ENCODE measurements around the gene HAUS8.
A peak's percentile ranks its signal among the peaks of the same experiment; 100 is the strongest.
"Not testable (repeated sequence)": the region's sequence is repeated elsewhere in the genome, so short reads cannot be mapped to it uniquely, and the experiment has no call there.

Gene HAUS8, protein sequence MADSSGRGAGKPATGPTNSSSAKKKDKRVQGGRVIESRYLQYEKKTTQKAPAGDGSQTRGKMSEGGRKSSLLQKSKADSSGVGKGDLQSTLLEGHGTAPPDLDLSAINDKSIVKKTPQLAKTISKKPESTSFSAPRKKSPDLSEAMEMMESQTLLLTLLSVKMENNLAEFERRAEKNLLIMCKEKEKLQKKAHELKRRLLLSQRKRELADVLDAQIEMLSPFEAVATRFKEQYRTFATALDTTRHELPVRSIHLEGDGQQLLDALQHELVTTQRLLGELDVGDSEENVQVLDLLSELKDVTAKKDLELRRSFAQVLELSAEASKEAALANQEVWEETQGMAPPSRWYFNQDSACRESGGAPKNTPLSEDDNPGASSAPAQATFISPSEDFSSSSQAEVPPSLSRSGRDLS

DNA sequence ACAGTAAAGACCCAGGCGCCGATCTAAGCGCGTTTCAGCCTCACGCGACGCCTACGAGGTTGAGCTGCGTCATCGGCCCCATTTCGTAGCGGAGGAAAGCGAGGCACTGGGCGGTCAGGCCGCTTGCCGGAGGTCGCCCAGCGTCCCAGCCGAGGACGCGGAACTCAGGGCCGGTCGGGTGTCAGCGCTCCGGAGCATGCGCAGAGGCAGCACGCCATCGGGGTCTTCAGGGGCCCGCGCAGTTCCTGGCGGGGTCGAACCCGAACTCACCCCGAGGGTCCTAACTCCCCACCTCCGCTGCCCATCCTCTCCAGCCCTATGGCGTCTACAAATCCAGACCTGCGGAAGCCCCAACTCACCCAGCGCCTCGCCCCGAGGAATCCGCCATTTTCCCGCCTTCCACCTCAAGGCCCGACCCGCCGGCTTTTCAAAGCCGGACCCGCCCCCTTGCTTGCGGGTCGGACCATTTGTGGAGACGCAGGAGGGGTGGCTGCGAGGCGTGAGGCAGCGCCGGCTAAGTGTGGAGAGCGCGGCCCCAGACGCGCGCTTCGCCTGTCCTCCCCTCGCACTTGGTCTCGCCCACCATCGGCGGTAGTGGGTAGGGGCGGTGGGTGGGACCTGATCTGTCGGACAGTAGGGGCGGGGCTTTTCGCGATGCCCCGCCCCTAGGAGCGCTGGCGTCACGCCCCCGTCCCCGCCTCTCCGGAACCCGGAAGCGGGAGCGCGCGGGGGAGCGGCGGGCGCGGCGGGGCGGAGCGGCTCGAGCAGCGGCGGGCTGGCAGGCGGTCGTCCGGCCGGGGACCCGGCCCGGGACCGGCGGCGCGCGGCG lies at the start of gene HAUS8, which contains the start of gene MYO9B:
HAUS8 (minus strand) TSS at position 418 of the 829 bp plus-strand sequence; CDS start at position 388, 30 bp downstream.
MYO9B (plus strand) TSS at position 743 of the 829 bp plus-strand sequence. CDS start 25,941 bp downstream, outside the sequence.
- intact Hi-C loops (cut with DNase I), result loop anchor here (10.0 kb wide), 1 partner anchor 210 kb away; the partner anchor contains the start of gene ANKLE1
- peak; percentile 97 to 100 (median 100) for DNase-seq

DNA sequence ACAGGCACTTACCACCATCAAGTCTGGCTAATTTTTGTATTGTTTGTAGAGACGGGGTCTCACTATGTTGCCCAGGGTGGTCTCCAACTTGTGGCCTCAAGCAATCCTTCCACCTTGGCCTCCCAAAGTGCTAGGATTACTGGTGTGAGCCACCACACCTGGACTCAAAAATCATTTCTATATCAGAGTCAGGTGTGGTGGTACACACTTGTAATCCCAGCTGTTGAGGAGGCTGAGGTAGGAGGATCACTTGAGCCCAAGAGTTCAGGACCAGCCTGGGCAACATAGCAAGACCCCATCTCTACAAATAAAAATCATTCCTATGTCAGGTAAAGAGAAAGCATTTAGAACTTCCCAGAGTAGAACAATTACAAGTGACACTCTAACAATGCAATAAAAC lies 48.8 kb upstream of the HAUS8 start:
- DNase-seq, result no peak
- intact Hi-C loops (cut with DNase I), result loop anchor here (5.0 kb wide), 1 partner anchor 42 kb away; no protein-coding TSS in a partner anchor

DNA sequence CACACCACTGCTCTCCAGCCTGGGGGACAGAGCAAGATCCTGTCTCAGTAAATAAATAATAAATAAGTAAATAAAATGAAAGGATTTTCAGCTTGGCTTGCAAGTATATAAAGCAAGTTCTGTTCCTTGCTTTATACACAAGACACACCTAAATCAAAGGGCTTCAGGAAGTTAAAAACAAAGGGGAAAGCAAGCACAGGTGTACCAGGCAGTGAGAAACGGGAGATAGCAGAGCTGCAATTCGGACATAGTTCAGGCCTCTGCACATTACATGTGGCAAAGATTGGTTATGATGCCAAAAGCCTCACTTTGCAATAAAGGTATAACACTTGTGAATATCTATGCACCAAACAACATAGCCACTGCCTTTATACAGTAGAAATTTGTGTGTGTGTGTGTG lies 47.8 kb upstream of the HAUS8 start:
- intact Hi-C loops (cut with DNase I), result loop anchor here (5.0 kb wide), 1 partner anchor 41 kb away; no protein-coding TSS in a partner anchor
- DNase-seq, result no peak

DNA sequence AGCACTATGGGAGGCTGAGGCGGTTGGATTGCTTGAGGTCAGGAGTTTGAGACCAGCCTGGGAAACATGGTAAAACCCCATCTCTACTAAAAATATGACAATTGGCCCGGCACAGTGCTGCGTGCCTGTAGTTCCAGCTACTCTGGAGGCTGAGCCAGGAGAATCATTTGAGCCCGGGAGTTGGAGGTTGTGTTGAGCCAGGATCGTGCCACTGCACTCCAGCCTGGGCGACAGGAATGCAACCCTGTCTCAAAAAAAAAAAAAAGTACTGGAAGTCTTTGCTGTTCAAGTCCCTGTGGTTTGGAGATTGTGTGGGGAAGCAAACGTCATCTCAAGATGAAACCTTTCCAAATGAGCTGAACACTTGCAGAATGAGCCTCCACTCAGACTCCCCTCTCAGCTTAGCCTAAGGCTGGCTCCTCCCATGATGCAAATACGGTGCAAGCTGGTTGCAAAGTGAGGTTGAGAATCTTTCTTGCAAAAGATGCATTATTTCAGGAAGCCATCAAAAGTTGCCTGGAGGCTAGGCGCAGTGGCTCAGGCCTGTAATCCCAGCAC lies 46.6 kb upstream of the HAUS8 start:
- intact Hi-C loops (cut with DNase I), result loop anchor here (5.0 kb wide), 1 partner anchor 40 kb away; no protein-coding TSS in a partner anchor
- DNase-seq, result no peak

DNA sequence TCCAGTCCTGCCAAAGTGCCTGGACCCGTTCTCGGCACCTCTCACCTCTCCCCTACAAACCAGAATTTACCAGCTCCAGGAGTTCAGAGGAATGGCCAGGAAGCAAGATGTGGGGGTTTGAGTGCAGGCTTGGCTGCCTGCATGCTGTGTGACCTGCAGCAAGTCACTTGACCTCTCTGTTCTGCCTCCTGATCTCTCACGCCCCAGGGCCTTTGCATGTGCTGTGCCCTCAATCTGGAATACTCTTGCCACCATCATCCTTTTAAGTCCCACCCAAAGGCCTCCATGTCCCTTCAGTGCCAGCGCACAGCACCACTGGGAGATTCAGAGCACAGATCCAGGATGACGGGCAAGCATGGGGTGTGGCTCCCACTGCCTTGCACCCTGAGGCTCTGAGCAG lies 43.7 kb upstream of the HAUS8 start:
- DNase-seq, result no peak
- intact Hi-C loops (cut with DNase I), result no loop called here

DNA sequence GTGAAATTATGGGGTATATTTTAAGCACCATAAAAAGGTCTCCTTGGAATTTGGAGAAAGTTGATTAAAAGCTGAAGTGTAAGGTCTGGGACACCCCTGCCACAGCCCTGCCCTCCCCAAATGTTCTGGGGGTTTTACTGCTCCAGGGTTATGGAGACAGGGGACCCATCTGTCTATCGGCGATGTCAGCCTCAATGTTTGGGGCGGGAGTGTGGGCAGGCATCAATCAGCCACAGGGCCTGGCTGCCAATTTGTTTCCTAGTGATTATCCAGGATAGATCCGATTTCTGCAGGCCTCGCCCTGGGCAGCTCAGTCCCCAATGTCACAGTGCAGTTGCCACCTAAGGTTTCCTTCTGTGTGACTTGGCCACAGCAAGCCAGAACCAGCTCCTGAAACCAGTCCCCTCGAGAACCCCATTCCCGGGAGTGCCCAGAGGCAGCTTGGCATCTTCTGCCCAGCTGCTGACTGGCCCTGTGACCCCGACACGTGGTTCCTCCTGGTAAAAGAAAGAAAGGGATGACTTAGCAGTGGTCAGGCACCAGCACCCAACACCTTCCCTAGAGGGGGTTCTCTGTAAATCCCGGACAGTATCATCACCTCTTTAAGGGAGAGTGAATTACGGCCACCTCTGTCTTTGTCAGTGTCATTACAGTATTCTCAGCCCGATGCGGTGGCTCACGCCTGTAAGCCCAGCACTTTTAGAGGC lies 41.9 kb upstream of the HAUS8 start:
- DNase-seq, result peak in 22 of 42 donors; percentile 20 to 70 (median 40)
- intact Hi-C loops (cut with DNase I), result no loop called here

DNA sequence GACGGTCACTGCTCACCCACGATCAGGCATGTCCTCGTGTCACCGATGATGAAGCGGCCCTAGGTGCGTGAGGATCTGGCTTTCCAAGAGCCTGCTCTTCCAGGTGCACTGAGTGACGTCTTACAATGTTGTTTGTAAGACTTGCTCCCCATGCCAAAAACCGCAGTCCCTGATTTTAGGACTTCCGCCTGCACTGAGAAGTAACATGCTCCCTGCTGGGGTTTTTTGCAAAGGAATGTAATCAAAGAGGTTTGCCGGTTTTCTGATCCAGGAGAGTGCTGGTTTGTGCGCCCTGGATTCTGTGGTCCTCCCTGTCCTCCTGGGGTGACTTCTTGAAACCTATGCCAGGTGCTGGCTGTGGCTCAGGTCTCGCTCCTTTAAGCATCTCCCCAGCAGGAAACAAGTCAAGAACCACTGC lies 39.2 kb upstream of the HAUS8 start:
- intact Hi-C loops (cut with DNase I), result no loop called here
- no peak for DNase-seq

DNA sequence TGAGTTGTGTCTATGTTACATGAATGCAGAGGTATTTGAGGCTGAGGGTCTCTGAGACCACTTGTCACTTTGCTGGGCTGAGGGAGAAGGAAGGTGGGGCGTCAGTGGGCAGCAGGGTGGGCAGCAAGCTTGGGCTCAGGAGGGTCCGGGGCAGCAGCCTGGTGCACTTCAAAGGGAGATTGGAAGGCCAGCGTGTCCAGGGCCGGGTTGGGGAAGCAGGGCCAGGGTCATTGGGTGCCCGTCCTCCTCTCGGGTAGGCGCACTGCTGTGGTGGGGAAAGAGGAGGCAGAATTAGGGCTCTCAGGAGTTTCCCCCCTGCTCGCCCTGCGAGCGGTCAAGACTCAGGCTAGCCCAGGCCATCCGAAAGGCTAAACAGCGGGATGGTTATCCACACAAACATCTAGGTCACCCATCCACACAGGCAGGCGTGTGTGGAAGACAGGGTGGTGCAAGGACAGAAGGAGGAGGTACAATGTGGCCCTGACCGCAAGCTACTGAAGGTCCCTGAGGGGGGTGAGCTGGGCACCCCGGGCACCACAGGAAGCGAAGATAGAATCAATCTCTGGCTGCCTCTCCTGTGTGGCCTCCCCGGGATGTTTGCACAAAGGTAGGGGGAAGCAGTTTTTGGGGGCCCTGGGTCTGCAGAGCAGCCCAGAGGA lies 38.0 kb upstream of the HAUS8 start:
- DNase-seq, result no peak
- intact Hi-C loops (cut with DNase I), result no loop called here

DNA sequence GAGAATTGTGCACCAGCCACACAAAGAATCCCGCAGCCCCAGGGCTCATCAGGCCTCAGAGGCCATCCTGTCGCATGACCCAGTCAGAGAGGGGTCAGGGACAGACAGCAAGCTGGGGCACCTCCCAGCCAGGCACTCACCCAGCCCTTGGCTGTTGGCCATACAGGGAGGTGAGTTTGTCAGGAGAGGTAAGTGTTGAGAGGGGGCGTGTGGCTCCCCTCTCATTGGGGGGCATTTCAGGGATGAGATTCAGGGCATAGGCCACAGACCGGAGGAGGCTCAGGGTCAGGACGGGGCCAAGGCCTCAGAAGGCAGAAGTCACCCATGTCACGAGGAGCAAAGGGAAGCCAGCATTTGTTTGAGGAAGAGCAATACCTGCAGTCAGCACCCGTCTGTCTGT lies 37.4 kb upstream of the HAUS8 start:
- intact Hi-C loops (cut with DNase I), result no loop called here
- DNase-seq, result peak in 6 of 42 donors; percentile 21 to 38 (median 31)

DNA sequence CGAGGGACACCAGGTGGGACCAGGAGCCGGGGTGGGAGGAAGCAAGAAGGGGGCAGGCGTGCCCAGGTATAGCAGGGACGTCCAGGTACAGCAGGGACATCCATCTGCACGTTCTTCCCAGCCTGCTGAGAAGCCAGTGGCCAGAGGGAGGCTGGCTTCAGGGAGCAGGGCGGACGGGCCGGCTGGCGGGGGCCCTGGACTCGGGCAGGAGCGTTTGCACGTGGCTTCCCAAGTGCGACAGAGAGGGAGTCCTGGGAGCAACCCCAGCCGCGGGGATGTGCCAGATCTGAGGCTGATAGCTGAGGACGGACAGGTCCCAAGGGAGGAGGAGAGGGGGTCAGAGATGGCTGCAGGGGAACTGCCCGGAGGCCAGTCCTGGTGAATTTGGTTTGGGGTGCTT lies 37.0 kb upstream of the HAUS8 start:
- no peak for DNase-seq
- intact Hi-C loops (cut with DNase I), result no loop called here

DNA sequence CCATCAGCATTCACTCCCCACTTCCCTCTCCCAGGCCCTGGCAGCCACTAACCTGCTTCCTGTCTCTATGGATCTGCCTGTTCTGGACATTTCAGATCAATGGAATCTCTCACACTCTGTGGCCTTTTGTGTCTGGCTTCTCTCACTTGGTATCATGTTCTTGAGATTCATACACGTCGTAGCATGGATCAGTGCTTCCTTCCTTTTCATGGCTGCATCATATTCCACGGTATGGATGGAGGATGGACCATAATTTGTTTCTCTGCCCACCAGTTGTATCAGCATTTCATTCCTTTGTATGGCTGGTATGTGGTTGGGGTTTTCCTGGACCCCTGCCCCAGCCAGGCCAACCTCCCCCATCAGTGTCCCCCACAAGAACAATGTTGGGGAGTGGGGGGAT lies 36.5 kb upstream of the HAUS8 start:
- no peak for DNase-seq
- intact Hi-C loops (cut with DNase I), result no loop called here

DNA sequence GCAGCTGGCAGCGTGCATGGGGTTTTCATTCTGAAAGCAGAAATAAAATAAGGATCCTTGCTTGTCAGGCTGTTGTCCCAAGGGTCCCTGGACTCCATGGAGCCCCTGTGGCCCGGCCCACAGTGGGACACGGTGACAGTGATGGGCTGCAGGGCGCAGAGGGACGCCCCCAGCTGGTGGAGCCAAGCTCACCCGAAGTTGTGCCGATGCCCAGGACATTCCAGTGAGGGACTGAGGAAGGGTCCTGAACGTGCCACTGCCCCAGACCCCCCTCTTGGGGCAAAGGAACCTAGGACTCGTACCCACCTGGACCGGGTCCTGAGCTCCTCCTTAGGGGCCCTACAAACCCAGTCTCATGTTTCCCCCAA lies 35.3 kb upstream of the HAUS8 start:
- no peak for DNase-seq
- intact Hi-C loops (cut with DNase I), result no loop called here

DNA sequence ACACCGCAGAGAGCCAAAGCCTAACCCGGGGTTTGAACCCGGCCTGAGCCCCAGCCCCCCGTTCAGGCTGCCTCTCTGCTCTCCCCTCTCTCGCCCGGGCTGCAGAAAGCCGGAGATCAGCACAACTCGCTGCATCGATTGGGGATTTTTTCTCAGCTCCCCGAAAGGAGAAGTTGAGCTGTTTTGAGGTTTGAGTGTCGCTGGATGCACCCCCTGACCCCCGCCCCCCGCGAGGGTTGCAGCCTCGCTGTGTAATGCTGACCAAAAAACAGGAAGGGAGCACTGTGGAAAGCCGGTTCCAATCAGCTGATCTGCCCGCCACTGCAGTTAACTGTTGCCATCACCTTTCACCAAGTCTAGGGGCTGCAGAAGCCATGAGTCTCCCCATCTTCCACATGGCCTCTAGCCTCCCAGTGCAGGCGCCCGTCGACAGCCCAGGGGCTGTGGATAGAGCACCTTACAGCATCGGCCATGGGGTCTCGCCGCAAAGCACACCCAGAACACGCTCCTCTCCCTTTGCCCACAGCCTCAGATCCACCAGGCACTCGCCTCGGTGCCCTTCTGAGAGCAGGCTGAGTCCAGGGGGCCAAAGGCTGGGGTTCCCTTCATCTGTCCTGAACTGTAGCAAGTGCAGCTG lies 34.8 kb upstream of the HAUS8 start:
- peak in 37 of 42 donors; percentile 8 to 71 (median 49) for DNase-seq
- intact Hi-C loops (cut with DNase I), result no loop called here

DNA sequence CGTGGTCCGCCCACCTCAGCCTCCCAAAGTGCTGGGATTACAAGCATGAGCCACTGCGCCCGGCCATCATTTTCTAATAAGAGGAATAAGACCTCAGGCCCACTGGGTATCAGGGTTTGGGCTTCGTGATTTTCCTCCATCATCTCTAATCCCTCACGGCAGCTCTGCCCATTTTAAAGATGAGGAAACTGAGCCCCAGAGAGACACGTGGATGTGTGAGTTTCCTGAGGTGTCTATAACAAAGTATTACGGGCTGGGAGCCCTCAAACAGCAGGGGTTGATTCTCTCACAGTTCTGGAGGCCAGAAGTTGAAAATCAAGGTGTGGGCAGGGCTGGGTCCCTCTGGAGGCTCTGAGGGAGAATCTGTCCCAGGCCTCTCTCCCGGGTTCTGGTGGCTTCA lies 34.0 kb upstream of the HAUS8 start:
- DNase-seq, result no peak
- intact Hi-C loops (cut with DNase I), result no loop called here

DNA sequence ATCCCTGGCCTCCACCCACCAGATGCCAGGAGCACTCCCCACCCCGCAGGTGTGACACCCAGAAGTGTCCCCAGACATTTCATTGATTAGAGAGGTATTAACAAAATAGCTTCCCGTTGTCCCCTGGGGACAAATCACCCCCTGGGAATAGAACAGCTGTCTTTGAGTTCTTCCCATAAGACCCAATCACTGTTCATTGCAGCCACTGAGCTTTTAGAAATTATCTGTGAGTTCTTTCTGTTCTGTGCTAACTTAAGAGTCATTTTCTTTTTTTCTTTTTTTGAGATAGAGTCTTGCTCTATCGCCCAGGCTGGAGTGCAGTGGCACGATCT lies 33.2 kb upstream of the HAUS8 start:
- intact Hi-C loops (cut with DNase I), result no loop called here
- DNase-seq, result no peak

DNA sequence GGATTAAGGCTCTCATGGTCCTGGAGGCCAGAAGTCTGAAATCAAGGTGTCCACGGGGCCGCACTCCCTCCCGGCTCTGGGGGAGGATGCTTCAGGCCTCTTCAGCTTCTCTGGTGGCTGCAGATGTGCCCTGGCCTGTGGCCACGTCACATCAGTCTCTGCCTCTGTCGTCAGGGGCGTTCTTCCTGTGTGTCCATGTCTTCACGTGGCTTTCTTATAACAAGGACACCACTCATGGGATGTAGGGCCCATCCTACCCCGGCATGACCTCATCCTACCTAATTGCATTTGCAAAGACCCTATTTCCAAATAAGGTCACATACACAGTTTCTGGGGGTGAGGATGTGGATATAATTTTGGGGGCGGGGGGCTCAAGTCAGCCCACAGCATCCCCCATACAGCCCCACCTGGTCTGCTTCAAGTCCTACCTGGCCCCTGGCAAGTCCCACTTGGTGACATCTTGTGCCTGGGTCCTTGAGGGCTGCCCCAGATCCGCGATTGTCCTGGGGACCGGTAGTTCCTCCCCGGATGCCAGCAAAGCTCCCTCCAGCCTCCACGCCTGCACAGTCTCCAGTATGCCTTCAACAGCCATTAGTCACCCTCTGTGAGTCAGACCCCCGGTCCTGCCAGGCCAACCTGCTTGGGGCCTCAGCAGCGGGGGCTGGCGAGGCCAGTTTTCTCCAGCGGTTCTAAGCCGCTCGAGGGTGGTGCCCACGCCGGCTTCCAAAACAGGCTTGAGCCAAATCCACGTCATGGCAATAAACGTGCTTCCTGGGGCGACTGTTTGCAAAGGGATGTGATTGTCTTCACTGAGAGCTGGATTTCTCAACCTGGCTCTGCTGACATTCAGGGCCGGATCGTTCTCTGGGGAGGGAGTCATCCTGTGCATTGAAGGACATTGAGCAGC lies 32.5 kb upstream of the HAUS8 start:
- intact Hi-C loops (cut with DNase I), result no loop called here
- DNase-seq, result peak in 25 of 42 donors; percentile 14 to 85 (median 45)

DNA sequence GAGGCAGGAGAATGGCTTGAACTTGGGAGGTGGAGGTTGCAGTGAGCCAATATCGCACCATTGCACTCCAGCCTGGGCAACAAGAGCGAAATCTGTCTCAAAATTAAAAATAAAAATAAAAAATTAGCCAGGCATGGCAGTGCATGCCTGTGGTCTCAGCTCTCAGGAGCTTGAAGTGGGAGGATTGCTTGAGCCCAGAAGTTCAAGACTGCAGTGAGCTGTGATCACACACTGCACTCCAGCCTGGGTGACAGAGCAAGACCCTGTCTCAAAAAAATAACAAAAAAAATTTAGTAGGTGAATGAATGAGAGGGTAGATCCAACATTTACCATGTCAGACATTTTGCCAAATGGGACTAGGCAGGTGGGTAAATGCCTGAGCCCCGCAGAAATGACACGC lies 31.7 kb upstream of the HAUS8 start:
- DNase-seq; intact Hi-C loops (cut with DNase I): not testable (repeated sequence)
